Heart left ventricle (tissue), 13 donors: ENCODE results near the gene ABCA7.

Experiments used
- POLR2A ChIP-seq, 2 donors: fragments of 450-650 bp; IDR thresholded peaks; one replicate each; pipeline ENCODE4 v1.6.1; 2017; ENCODE audit warnings: antibody characterized with exemption in 2 of 2, mild to moderate bottlenecking in 2 of 2, moderate library complexity in 2 of 2
- TF ChIP-seq, protein P1 (sequence below), 12 donors: fragments of 200-600 bp; sonication (generic) in 4 of 12; IDR thresholded peaks; one replicate each; pipeline versions ENCODE4 v1.5.0 to v1.8.0; 2018 to 2022; ENCODE audit warnings: antibody characterized with exemption in 12 of 12, mild to moderate bottlenecking in 5 of 12
- donor health status: ischemic (EF 13 %, LVEDD 7.1; RV severe dilation, severe dysfunction).
- donor health status: DM: no; HTN: yes; CAD: no.
- donor health status: DM: no; HTN: no; CAD: no.
- donor health status: ischemic (EF 25% LVEDD 6.9; RV normal size, moderate dysfunction).
- donor health status: ischemic (EF 25% LVEDD 5.7; RV mildly dilated, moderate dysfunction).
- donor health status: ischemic (EF 35%, LVEDD 5.7; RV mildly dilated, moderate dysfunction).
- donor health status: nonischemic (EF 11% LVEDD 7.7; RV severe dilation, severe dysfunction).
- donor health status: DM: yes; HTN: yes; CAD: no.
- donor health status: PGD.
- donor health status: ischemic (EF 29% LVEDD 5.4; RV normal size, mild dysfunction).
- donor health status: nonischemic (EF 23%, LVEDD 6.1; RV moderate dilation, normal function).

GRCh38 chr19:1028062-1028926 lies 11.6 kb upstream of the ABCA7 start:
- TF ChIP-seq, protein P1, sequence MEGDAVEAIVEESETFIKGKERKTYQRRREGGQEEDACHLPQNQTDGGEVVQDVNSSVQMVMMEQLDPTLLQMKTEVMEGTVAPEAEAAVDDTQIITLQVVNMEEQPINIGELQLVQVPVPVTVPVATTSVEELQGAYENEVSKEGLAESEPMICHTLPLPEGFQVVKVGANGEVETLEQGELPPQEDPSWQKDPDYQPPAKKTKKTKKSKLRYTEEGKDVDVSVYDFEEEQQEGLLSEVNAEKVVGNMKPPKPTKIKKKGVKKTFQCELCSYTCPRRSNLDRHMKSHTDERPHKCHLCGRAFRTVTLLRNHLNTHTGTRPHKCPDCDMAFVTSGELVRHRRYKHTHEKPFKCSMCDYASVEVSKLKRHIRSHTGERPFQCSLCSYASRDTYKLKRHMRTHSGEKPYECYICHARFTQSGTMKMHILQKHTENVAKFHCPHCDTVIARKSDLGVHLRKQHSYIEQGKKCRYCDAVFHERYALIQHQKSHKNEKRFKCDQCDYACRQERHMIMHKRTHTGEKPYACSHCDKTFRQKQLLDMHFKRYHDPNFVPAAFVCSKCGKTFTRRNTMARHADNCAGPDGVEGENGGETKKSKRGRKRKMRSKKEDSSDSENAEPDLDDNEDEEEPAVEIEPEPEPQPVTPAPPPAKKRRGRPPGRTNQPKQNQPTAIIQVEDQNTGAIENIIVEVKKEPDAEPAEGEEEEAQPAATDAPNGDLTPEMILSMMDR (IDR thresholded peaks at IDR 0.05), result no peak
- peak in 1 of 2 donors; percentile 14 for TF ChIP-seq POLR2A (IDR thresholded peaks at IDR 0.05)
